Stomach (tissue), 4 donors: ENCODE measurements around the gene AUTS2.

Experiments
- CTCF ChIP-seq, 7 experiments: fragments of 450-650 bp in 4 of 7; fragments of 200-600 bp in 3 of 7; sonication (generic) in 3 of 7; IDR thresholded peaks; one replicate each; pipeline ENCODE4 v1.5.1; 2016 to 2019; ENCODE audit warnings: antibody characterized with exemption in 7 of 7, control low read depth in 2 of 7, mild to moderate bottlenecking in 1 of 7
- EP300 ChIP-seq: sonication (generic); formaldehyde crosslinking; IDR thresholded peaks from one replicate; pipeline ENCODE4 v1.6.1; 2017; ENCODE audit warnings: antibody characterized with exemption

GRCh38 chr7:70044064-70044463 lies 445.8 kb downstream of the AUTS2 start:
- TF ChIP-seq CTCF (IDR thresholded peaks at IDR 0.05) (no peak), EP300 (no peak)
